GM12878 (cell line): Measurements from ENCODE around the gene CKS1B. TPM values are rescaled to one million over a fixed set of nuclear protein-coding genes. Genes with fewer than 3 reads are reported as not detected.

Experiments used
- ATAC-seq: fragments of 200-7000 bp; cut with Tn5 transposase; 3 replicates; pipeline ENCODE4 v1.9.1; 2020; ENCODE audit warnings: mild to moderate bottlenecking, moderate library complexity
- BruUV-seq: library from RNA; stranded (reverse); fragments of 400-500 nt; replicated peaks from 2 replicates; lab custom pipeline; 2021; lab: Mats Ljungman, UMichigan
- CTCF ChIA-PET: fragments of 300-600 bp; sonication (Branson Sonifier 250); formaldehyde crosslinking; extraction: SDS; loops from one replicate; lab custom pipeline; 2021; ENCODE audit warnings: inconsistent platforms; lab: Yijun Ruan, JAX
- POLR2A ChIA-PET: fragments of 350-600 bp; formaldehyde crosslinking; extraction: SDS; loops from one replicate; lab custom pipeline; 2021; ENCODE audit warnings: inconsistent platforms; lab: Charles Lee
- RAD21 ChIA-PET: fragments of 300-600 bp; sonication (Branson Sonifier 250); formaldehyde crosslinking; loops from one replicate; lab custom pipeline; 2023; ENCODE audit warnings: antibody characterized with exemption; ENCODE audit not compliant: unreplicated experiment; lab: Charles Lee
- SMC1A ChIA-PET: fragments of 300-600 bp; sonication (Branson Sonifier 250); formaldehyde crosslinking; loops from one replicate; lab custom pipeline; 2023; ENCODE audit not compliant: unreplicated experiment, uncharacterized antibody; lab: Charles Lee
- DNase-seq: peaks from one replicate; pipeline ENCODE4 v3.0.0-alpha.2; 2011; ENCODE audit warnings: low read depth, low spot score
- FAIRE-seq: peaks from 3 replicates; lab custom pipeline; 2011; peaks lifted over from hg19 to GRCh38; lab: Jason Lieb, UNC
- H2AFZ ChIP-seq: 2 replicates; pipeline ENCODE4 v1.6.0; 2011; ENCODE audit warnings: low read depth, low read length, control low read depth; ENCODE audit not compliant: control insufficient read depth
- H3K27ac ChIP-seq: 2 replicates; pipeline ENCODE4 v1.5.1; 2011; ENCODE audit warnings: control low read depth; ENCODE audit not compliant: control insufficient read depth, insufficient read depth
- H3K27me3 ChIP-seq, 2 experiments: replicated peaks in 1 of 2; 2 replicates each; pipeline versions ENCODE4 v1.6.0 to v1.6.1; 2011; ENCODE audit warnings: low read length in 1 of 2; ENCODE audit not compliant: control insufficient read depth in 2 of 2, insufficient read depth in 2 of 2
- H3K36me3 ChIP-seq, 2 experiments: 2 replicates each; pipeline ENCODE4 v1.5.1; 2011; ENCODE audit warnings: low read length in 1 of 2; ENCODE audit not compliant: control insufficient read depth in 2 of 2, insufficient read depth in 2 of 2
- H3K4me1 ChIP-seq: 2 replicates; pipeline ENCODE4 v1.6.1; 2011; ENCODE audit warnings: mild to moderate bottlenecking, low read length, moderate library complexity, mixed read lengths; ENCODE audit not compliant: control insufficient read depth, insufficient read depth
- H3K4me2 ChIP-seq: 2 replicates; pipeline ENCODE4 v1.6.0; 2011; ENCODE audit warnings: control low read depth; ENCODE audit not compliant: control insufficient read depth, insufficient read depth
- H3K4me3 ChIP-seq: fragments of 200-600 bp; sonication (generic); 2 replicates; pipeline ENCODE4 v1.5.1; 2016
- H3K79me2 ChIP-seq: 2 replicates; pipeline ENCODE4 v1.6.0; 2011; ENCODE audit warnings: low read length; ENCODE audit not compliant: control insufficient read depth, insufficient read depth
- H3K9ac ChIP-seq: 2 replicates; pipeline ENCODE4 v1.8.0; 2011; ENCODE audit warnings: low read length, control low read depth, mixed read lengths; ENCODE audit not compliant: control insufficient read depth, insufficient read depth
- H3K9me3 ChIP-seq: replicated peaks from 3 replicates; pipeline ENCODE4 v1.5.1; 2011; ENCODE audit warnings: mild to moderate bottlenecking, low read length; ENCODE audit not compliant: control insufficient read depth, insufficient read depth
- H4K20me1 ChIP-seq: 2 replicates; pipeline ENCODE4 v1.6.0; 2011; ENCODE audit not compliant: control insufficient read depth, insufficient read depth
- CHD4 ChIP-seq: fragments of 200-600 bp; sonication (generic); IDR thresholded peaks from 2 replicates; pipeline ENCODE4 v1.6.1; 2016; ENCODE audit warnings: mild to moderate bottlenecking
- FOXK2 ChIP-seq: fragments of 450-650 bp; IDR thresholded peaks from 2 replicates; pipeline ENCODE4 v1.6.1; 2017; ENCODE audit warnings: mild to moderate bottlenecking, moderate library complexity
- HCFC1 ChIP-seq: fragments of 150-350 bp; IDR thresholded peaks from 2 replicates; pipeline ENCODE4 v1.6.1; 2014; ENCODE audit warnings: low read length
- HDGF ChIP-seq: fragments of 450-650 bp; IDR thresholded peaks from 2 replicates; pipeline ENCODE4 v1.6.1; 2016; ENCODE audit warnings: antibody characterized with exemption
- NRF1 ChIP-seq: conservative IDR thresholded peaks from 2 replicates; pipeline ENCODE4 v1.6.1; 2011; ENCODE audit warnings: mild to moderate bottlenecking, low read depth, low read length, improper control_type of control experiment
- SMARCA5 ChIP-seq: fragments of 450-650 bp; IDR thresholded peaks from 2 replicates; pipeline ENCODE4 v1.6.1; 2017; ENCODE audit warnings: mild to moderate bottlenecking
- STAT3 ChIP-seq: IDR thresholded peaks from 2 replicates; pipeline ENCODE4 v1.6.1; 2011; ENCODE audit warnings: low read depth, low read length, improper control_type of control experiment
- YBX1 ChIP-seq: fragments of 450-650 bp; IDR thresholded peaks from 2 replicates; pipeline ENCODE4 v1.6.1; 2016; ENCODE audit warnings: antibody characterized with exemption
- WGBS: methylation state at CpG from one replicate; pipeline ENCODE4 v1.1.6; 2016; ENCODE audit warnings: low lambda C conversion rate; ENCODE audit not compliant: insufficient replicate concordance, insufficient coverage; ENCODE audit errors: missing lambda C conversion rate; 5-methylcytosine and 5-hydroxymethylcytosine counted together
- in situ Hi-C: fragments of 300-500 bp; cut with MboI; formaldehyde crosslinking; loops from 9 replicates; pipeline ENCODE4 v1.14.3; 2018; ENCODE audit warnings: mixed read lengths
- intact Hi-C: fragments of 100-400 bp; cut with micrococcal nuclease; formaldehyde crosslinking; loops from one replicate; pipeline ENCODE4 v1.14.2; 2022; ENCODE audit not compliant: unreplicated experiment
- polyA plus RNA-seq, 11 experiments: library from polyadenylated mRNA; depleted of rRNA in 4 of 11; unstranded in 6 of 11; stranded (reverse) in 5 of 11; fragments of >200 nt; fragmentation: Nextera tagmentation in 4 of 11; fragmentation: Illumina TruSeq in 1 of 11; extraction: Ambion mirVana in 4 of 11; extraction: Trizol in 1 of 11; gene quantifications; 1 replicate in 1 of 11; 2 replicates in 10 of 11; pipeline versions ENCODE4 v1.2.1 to v1.2.3, GENCODE V29; 2011 to 2016; ENCODE audit warnings: inconsistent platforms in 2 of 11, missing spikeins in 2 of 11, low read depth in 1 of 11
- total RNA-seq, 4 experiments: library from RNA; depleted of rRNA in 3 of 4; stranded (reverse); fragments of >200 nt in 3 of 4; fragmentation: Illumina TruSeq in 1 of 4; extraction: Trizol in 1 of 4; gene quantifications; 2 replicates each; pipeline versions ENCODE4 v1.2.1 to v1.2.3, GENCODE V29; 2013 to 2021
- TF ChIP-seq, protein P1 (sequence below): fragments of 450-650 bp; formaldehyde crosslinking; IDR thresholded peaks from 2 replicates; pipeline ENCODE4 v1.4.0; 2020; ENCODE audit warnings: mild to moderate bottlenecking, moderate library complexity
- TF ChIP-seq, protein P2 (sequence below): IDR thresholded peaks from 2 replicates; pipeline ENCODE4 v1.6.1; 2011; ENCODE audit warnings: borderline replicate concordance, low read depth, mild to moderate bottlenecking, moderate library complexity, mixed read lengths, low read length; ENCODE audit not compliant: insufficient read depth; ENCODE audit errors: extremely low read length
- TF ChIP-seq, protein P3 (sequence below): fragments of 450-650 bp; IDR thresholded peaks from 2 replicates; pipeline ENCODE4 v1.6.1; 2018; ENCODE audit warnings: mild to moderate bottlenecking, low read depth, moderate library complexity; ENCODE audit not compliant: partially characterized antibody
- TF ChIP-seq, protein P4 (sequence below): fragments of 450-650 bp; IDR thresholded peaks from 2 replicates; pipeline ENCODE4 v1.6.1; 2018; ENCODE audit warnings: borderline replicate concordance, mild to moderate bottlenecking; ENCODE audit not compliant: partially characterized antibody
- TF ChIP-seq, protein P5 (sequence below): fragments of 450-650 bp; IDR thresholded peaks from 2 replicates; pipeline ENCODE4 v1.6.1; 2017; ENCODE audit warnings: borderline replicate concordance

CKS1B gene
- total and polyA plus RNA-seq, 10 of the 15 experiments (the other 5 are each of a cell fraction or from before 2014, with no cell fraction given): 125 to 608 (median 364) TPM

DNA sequence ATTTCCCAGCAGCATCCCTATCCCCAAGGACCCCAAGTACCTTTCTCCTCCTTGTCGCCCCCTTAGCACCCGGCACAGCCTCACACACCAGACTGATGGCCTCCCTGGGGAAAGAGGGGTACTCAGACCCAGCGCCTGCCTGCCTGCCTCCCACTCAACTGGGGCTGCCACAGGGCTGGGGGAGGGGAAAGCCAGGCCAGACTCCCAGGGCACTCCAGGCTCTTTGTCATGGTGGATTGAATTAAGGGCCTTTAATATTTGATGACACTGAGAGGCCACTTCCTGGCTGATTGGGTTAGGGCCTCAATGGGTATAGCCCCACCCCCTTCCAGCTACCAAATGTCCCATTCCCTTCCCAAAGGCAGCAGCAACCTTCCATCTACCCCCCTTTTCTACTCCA, 5.8 kb upstream of the CKS1B start:
- POLR2A ChIA-PET: interaction anchor here (9.8 kb wide), 1 partner anchor 12 kb away, joined by 140 read pairs; the partner anchor contains the start of genes PBXIP1 and PYGO2
- FAIRE-seq: no peak
- 89% methylated on average over 3 of the region's 3 CpGs for WGBS
- TF ChIP-seq HCFC1: no peak
- no peak for TF ChIP-seq NRF1
- no peak for TF ChIP-seq FOXK2
- TF ChIP-seq CHD4: no peak
- no peak for TF ChIP-seq SMARCA5
- TF ChIP-seq, protein P1, sequence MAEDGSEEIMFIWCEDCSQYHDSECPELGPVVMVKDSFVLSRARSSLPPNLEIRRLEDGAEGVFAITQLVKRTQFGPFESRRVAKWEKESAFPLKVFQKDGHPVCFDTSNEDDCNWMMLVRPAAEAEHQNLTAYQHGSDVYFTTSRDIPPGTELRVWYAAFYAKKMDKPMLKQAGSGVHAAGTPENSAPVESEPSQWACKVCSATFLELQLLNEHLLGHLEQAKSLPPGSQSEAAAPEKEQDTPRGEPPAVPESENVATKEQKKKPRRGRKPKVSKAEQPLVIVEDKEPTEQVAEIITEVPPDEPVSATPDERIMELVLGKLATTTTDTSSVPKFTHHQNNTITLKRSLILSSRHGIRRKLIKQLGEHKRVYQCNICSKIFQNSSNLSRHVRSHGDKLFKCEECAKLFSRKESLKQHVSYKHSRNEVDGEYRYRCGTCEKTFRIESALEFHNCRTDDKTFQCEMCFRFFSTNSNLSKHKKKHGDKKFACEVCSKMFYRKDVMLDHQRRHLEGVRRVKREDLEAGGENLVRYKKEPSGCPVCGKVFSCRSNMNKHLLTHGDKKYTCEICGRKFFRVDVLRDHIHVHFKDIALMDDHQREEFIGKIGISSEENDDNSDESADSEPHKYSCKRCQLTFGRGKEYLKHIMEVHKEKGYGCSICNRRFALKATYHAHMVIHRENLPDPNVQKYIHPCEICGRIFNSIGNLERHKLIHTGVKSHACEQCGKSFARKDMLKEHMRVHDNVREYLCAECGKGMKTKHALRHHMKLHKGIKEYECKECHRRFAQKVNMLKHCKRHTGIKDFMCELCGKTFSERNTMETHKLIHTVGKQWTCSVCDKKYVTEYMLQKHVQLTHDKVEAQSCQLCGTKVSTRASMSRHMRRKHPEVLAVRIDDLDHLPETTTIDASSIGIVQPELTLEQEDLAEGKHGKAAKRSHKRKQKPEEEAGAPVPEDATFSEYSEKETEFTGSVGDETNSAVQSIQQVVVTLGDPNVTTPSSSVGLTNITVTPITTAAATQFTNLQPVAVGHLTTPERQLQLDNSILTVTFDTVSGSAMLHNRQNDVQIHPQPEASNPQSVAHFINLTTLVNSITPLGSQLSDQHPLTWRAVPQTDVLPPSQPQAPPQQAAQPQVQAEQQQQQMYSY (CRISPR knock-in tag): no peak
- TF ChIP-seq, protein P2, sequence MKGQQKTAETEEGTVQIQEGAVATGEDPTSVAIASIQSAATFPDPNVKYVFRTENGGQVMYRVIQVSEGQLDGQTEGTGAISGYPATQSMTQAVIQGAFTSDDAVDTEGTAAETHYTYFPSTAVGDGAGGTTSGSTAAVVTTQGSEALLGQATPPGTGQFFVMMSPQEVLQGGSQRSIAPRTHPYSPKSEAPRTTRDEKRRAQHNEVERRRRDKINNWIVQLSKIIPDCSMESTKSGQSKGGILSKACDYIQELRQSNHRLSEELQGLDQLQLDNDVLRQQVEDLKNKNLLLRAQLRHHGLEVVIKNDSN: no peak
- TF ChIP-seq, protein P3, sequence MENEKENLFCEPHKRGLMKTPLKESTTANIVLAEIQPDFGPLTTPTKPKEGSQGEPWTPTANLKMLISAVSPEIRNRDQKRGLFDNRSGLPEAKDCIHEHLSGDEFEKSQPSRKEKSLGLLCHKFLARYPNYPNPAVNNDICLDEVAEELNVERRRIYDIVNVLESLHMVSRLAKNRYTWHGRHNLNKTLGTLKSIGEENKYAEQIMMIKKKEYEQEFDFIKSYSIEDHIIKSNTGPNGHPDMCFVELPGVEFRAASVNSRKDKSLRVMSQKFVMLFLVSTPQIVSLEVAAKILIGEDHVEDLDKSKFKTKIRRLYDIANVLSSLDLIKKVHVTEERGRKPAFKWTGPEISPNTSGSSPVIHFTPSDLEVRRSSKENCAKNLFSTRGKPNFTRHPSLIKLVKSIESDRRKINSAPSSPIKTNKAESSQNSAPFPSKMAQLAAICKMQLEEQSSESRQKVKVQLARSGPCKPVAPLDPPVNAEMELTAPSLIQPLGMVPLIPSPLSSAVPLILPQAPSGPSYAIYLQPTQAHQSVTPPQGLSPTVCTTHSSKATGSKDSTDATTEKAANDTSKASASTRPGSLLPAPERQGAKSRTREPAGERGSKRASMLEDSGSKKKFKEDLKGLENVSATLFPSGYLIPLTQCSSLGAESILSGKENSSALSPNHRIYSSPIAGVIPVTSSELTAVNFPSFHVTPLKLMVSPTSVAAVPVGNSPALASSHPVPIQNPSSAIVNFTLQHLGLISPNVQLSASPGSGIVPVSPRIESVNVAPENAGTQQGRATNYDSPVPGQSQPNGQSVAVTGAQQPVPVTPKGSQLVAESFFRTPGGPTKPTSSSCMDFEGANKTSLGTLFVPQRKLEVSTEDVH: no peak
- TF ChIP-seq YBX1: no peak
- TF ChIP-seq, protein P4, sequence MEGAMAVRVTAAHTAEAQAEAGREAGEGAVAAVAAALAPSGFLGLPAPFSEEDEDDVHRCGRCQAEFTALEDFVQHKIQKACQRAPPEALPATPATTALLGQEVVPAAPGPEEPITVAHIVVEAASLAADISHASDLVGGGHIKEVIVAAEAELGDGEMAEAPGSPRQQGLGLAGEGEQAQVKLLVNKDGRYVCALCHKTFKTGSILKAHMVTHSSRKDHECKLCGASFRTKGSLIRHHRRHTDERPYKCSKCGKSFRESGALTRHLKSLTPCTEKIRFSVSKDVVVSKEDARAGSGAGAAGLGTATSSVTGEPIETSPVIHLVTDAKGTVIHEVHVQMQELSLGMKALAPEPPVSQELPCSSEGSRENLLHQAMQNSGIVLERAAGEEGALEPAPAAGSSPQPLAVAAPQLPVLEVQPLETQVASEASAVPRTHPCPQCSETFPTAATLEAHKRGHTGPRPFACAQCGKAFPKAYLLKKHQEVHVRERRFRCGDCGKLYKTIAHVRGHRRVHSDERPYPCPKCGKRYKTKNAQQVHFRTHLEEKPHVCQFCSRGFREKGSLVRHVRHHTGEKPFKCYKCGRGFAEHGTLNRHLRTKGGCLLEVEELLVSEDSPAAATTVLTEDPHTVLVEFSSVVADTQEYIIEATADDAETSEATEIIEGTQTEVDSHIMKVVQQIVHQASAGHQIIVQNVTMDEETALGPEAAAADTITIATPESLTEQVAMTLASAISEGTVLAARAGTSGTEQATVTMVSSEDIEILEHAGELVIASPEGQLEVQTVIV: no peak
- TF ChIP-seq, protein P5, sequence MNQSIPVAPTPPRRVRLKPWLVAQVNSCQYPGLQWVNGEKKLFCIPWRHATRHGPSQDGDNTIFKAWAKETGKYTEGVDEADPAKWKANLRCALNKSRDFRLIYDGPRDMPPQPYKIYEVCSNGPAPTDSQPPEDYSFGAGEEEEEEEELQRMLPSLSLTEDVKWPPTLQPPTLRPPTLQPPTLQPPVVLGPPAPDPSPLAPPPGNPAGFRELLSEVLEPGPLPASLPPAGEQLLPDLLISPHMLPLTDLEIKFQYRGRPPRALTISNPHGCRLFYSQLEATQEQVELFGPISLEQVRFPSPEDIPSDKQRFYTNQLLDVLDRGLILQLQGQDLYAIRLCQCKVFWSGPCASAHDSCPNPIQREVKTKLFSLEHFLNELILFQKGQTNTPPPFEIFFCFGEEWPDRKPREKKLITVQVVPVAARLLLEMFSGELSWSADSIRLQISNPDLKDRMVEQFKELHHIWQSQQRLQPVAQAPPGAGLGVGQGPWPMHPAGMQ: no peak
- TF ChIP-seq HDGF: no peak
- TF ChIP-seq STAT3: no peak

More for the DNA sequence above, 5.8 kb upstream of the CKS1B start:
- Histone ChIP-seq H3K79me2 (peaks cover 41% of the 10 kb centered on the region), H3K4me2 (no peak overlapping the region), H3K36me3 (peaks cover 10 to 12% of the 10 kb centered on the region in 2 experiments; a peak in 3 of 4 replicates), H3K4me3 (no peak overlapping the region), H3K4me1 (peaks cover 22% of the 10 kb centered on the region), H3K9ac (no peak overlapping the region), H3K27me3 (no peaks in the 10 kb centered on the region), H3K9me3 (no peaks in the 10 kb centered on the region), H3K27ac (no peak overlapping the region), H4K20me1 (no peaks in the 10 kb centered on the region), H2AFZ (no peak overlapping the region)
- ChIA-PET SMC1A (no interaction called here), RAD21 (interaction anchor here (0.9 kb wide), 1 partner anchor 90 kb away, joined by 3 read pairs; no protein-coding TSS in a partner anchor), CTCF (interaction anchor here (20.6 kb wide), 1 partner anchor 29 kb away, joined by 226 read pairs; the partner anchor contains the start of genes LENEP and ZBTB7B)
- ATAC-seq: no peak
- in situ Hi-C loops (no loop called here), intact Hi-C loops (no loop called here)
- DNase-seq: no peak
- BruUV-seq: no TSS peak
